Bronchial smooth muscle cell (primary cell): ENCODE data around the gene C8G. TPM values are rescaled to one million over a fixed set of nuclear protein-coding genes. Genes with fewer than 3 reads are reported as not detected.

ENCODE experiments used
- total RNA-seq: library from RNA; depleted of rRNA; stranded (reverse); fragments of >200 nt; gene quantifications from 2 replicates; pipeline ENCODE4 v1.2.1, GENCODE V29; 2014

C8G gene
- total RNA-seq = 0.32 and 0.69 TPM in 2 replicates

DNA sequence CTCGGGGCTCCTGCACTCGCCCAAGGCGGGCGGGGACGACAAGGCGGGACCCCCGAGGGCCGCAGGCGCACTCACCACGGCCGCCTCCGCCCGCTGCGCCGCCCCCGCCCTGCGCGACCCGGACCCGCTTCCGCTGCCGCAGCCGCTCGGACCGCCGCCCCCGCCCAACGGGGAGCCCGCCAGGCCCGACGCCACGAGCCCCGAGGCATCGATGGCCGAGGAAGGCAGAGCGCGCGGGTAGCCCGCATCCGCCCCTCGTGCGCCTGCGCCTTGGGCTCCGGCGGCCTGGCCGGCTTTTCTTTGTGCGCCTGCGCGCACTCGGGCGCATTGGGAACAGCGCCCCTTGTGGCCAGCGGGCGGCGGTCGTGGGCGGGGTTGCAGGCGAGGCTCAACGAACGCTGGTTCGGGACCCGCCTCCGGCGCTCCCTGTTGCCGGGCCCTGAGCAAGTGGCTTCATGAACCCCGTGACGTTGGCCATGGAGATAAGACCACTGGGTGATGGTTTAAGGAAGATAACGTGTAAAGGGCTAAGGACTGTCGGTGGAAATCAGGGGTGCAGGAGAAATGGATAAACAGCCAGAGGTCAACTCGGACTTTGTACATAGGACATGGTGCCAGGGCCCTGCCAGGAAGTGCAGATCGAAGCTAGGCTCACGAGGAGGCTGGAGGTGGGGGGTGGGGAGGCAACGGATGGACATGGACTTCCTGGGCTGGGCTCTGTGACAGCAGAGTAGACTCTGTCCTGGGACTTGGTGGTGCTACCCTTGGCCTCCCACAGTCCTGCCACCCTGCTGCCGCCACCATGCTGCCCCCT, at the start of gene C8G, which contains the start of gene FBXW5:
Gene C8G (plus strand): TSS at position 725 of the 814 bp plus-strand sequence. CDS start 78 bp downstream, at position 803.
Gene FBXW5 (minus strand): TSS at position 220 of the 814 bp plus-strand sequence. CDS start 655 bp downstream, outside the sequence.

DNA sequence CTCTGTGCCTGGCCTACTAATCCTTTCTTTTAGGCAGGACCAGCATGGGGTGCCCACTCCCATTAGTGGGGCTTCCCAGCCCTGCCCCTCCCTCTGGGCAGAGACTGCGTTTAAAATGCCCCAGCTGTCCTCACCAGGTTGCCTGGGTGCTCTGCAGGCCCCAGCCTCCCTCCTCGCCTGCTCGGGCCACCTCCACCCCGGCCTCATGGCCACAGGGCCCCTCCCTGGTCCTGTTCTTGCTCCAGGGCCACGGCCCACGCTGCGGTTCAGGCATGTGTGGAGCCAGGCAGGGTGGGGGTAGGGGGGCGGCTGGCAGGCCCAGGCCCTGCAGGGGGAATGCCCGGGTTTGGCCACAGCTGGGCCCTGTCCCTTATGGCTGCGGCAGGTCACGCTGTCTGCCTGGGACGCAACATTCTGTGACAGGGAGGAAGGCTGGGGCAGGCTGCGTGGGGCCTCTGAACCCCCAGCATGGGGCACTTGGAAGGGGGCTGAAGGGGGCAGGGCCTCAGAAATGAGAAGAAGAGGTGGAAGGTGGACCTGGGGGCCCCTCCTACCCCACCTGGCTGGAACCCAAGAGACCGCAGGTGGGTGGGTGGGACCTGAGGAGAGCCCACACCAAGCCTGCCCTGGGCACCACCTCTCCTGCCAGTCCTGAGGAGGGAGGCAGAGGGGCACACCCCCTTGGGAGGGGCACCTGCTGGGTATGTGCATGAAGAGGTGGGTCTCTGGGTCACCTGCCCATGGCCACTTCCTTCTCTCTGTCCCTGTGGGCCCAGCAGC, 6.7 kb downstream of the C8G start, which contains the start of gene LCN12:
Gene LCN12 (plus strand): TSS at position 733 of the 780 bp plus-strand sequence. CDS start 55 bp downstream, outside the sequence.

DNA sequence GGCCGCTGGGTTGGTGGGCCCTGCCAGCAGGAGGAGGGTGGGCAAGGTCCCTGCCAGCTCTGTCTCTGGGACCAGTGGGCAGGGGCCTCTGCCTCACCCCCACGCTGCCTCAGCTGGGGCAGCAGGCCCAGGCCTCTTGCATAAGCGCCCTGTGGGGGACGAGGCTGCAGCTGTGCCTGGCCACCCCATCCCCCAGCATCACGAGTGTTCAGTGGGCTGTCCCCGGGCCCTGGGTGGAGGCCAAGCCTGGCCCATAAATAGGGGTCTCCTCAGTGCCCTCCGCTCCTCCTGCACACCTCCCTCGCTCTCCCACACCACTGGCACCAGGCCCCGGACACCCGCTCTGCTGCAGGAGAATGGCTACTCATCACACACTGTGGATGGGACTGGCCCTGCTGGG, 32.2 kb downstream of the C8G start, which contains the start of gene PTGDS:
Gene PTGDS (plus strand): TSS at position 282 of the 400 bp plus-strand sequence. CDS start 75 bp downstream, at position 357.

DNA sequence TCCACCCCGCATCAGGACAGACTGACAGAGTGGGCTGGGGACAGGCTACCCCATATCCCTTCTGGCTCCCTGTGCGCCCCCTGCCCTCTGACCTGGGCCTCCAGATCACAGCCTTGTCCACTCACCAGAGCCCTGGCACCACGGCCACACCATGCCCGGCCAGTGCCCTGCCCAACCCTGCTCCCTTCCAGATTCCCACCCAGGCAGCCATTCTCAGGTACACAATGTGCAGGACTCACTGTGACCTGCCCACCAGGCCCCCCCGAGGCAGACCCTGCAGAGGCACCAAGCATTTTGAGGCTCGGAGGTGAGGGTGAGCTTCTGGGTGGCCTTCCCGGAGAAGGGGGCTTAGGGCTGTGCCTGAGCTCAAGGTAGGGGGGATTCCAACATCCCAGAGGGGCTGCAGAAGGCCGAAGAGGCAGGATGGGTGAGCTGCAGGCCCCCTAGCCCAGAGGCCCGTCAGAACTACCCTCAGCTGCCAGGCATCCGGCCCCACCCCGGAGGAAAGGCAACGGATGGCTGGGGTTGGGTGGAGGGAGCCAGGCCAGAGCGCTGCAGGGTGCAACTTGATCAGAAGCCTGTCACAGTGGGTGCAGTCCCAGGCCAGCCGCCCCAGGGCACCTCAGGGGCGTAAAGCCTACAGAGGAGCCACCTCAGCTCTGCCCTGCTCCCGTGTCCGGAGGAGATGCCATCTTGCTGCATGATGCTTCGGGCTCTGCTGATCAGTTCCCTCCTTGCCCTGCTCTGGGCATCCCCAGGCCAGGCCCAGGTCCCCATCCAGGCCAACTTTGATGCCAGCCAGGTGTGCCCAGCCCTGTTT, 37.4 kb downstream of the C8G start, which contains the start of gene LCNL1:
Gene LCNL1 (plus strand): TSS at position 762 of the 820 bp plus-strand sequence. CDS start 594 bp downstream, outside the sequence.

DNA sequence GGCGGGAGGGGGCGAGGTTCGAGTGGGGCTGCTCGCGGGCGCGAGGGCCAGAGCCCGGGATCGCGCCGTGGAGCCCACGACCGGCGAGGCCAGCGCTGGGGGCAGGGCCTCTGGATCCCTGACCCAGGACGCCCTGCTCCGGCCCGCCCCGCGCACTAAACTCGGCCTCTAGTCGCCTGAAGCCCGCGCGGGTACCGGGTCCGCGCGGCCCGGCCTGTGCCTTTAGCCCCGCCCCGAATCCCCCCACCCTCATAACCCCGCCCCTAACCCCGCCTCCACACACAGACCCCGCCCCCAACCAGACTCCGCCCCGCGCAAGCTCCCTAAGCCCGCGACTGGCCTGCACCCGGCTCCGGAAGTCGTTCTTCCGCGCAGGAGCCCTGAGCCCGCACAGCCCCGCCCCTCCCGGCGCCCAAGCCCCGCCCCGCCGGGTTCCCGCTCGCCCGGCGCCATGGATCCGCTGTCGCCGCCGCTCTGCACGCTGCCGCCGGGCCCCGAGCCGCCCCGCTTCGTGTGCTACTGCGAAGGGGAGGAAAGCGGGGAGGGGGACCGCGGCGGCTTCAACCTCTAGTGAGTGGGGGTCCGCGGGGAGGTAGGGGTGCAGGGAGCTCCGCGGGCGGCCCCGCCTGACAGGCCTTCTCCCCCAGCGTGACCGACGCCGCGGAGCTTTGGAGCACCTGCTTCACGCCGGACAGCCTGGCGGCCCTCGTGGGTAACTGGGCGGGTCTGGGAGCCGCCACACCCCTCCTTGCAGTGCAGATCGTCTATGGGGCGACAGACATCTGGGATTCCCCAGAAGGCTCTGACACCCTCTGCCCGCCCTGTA, 47.2 kb downstream of the C8G start, which contains the start of gene PAXX:
Gene PAXX (plus strand): TSS at position 430 of the 826 bp plus-strand sequence. CDS start 22 bp downstream, at position 452.

Other genes with a start within 250 kb of the C8G start
- 0.69 and 1.1 TPM in 2 replicates for gene DIPK1B, start 232.7 kb upstream of the C8G start, total RNA-seq
- 0.16 TPM in 1 of 2 replicates, not detected in the other for gene LCN10, start 202.3 kb upstream of the C8G start, total RNA-seq
- gene LCN6, start 196.7 kb upstream of the C8G start, total RNA-seq = not detected in 2 replicates
- gene LCN8, start 187.0 kb upstream of the C8G start, total RNA-seq = not detected in 2 replicates
- gene LCN15, start 180.7 kb upstream of the C8G start, total RNA-seq = not detected in 2 replicates
- 44.7 and 44.8 TPM in 2 replicates for gene TMEM141, start 153.9 kb upstream of the C8G start, total RNA-seq
- 0.32 and 0.43 TPM in 2 replicates for gene CCDC183, start 148.9 kb upstream of the C8G start, total RNA-seq
- gene RABL6, start 137.3 kb upstream of the C8G start, total RNA-seq = 54.9 and 57.4 TPM in 2 replicates
- 0.95 and 1.5 TPM in 2 replicates for gene AJM1, start 102.8 kb upstream of the C8G start, total RNA-seq
- 177 and 292 TPM in 2 replicates for gene PHPT1, start 95.8 kb upstream of the C8G start, total RNA-seq
- 0.32 and 1.1 TPM in 2 replicates for gene MAMDC4, start 92.9 kb upstream of the C8G start, total RNA-seq
- gene EDF1, start 78.9 kb upstream of the C8G start, total RNA-seq = 386 and 552 TPM in 2 replicates
- 6.0 and 9.2 TPM in 2 replicates for gene TRAF2, start 58.7 kb upstream of the C8G start, total RNA-seq
- gene FBXW5, start 505 bp upstream of the C8G start, total RNA-seq = 107 and 184 TPM in 2 replicates
- gene LCN12, start 7.0 kb downstream of the C8G start, total RNA-seq = not detected in 2 replicates
- gene PTGDS, start 32.3 kb downstream of the C8G start, total RNA-seq = 0.79 and 6.0 TPM in 2 replicates
- 0.16 and 0.34 TPM in 2 replicates for gene LCNL1, start 37.8 kb downstream of the C8G start, total RNA-seq
- 5.8 and 8.5 TPM in 2 replicates for gene PAXX, start 47.2 kb downstream of the C8G start, total RNA-seq
- 6.8 and 8.2 TPM in 2 replicates for gene CLIC3, start 51.3 kb downstream of the C8G start, total RNA-seq
- gene ABCA2, start 83.0 kb downstream of the C8G start, total RNA-seq = 14.2 and 23.9 TPM in 2 replicates
- not detected in 2 replicates for gene FUT7, start 86.8 kb downstream of the C8G start, total RNA-seq
- gene NPDC1, start 100.9 kb downstream of the C8G start, total RNA-seq = 11.5 and 13.1 TPM in 2 replicates
- gene ENTPD2, start 108.8 kb downstream of the C8G start, total RNA-seq = under 0.01 TPM in 1 of 2 replicates, not detected in the other
- 0.26 and 0.47 TPM in 2 replicates for gene SAPCD2, start 125.3 kb downstream of the C8G start, total RNA-seq
- 16.2 and 18.1 TPM in 2 replicates for gene UAP1L1, start 132.3 kb downstream of the C8G start, total RNA-seq
- 73.7 and 76.9 TPM in 2 replicates for gene MAN1B1, start 141.7 kb downstream of the C8G start, total RNA-seq
- gene DPP7, start 169.5 kb downstream of the C8G start, total RNA-seq = 67.8 and 115 TPM in 2 replicates
- under 0.01 TPM in 1 of 2 replicates, not detected in the other for gene GRIN1, start 193.9 kb downstream of the C8G start, total RNA-seq
- gene LRRC26, start 224.8 kb downstream of the C8G start, total RNA-seq = not detected in 2 replicates
- gene TMEM210, start 226.8 kb downstream of the C8G start, total RNA-seq = not detected in 2 replicates
- 27.1 and 29.3 TPM in 2 replicates for gene ANAPC2, start 243.3 kb downstream of the C8G start, total RNA-seq
- gene SSNA1, start 243.4 kb downstream of the C8G start, total RNA-seq = 58.4 and 64.2 TPM in 2 replicates